Mucosa of stomach (tissue), 1 donor: ENCODE data around the gene AKT2.

Experiments
- H3K27me3 ChIP-seq: one replicate; pipeline ENCODE4 v1.7.0; 2013; ENCODE audit warnings: mild to moderate bottlenecking, low read length; ENCODE audit not compliant: control insufficient read depth, insufficient read depth
- H3K36me3 ChIP-seq: one replicate; pipeline ENCODE4 v1.7.0; 2013; ENCODE audit warnings: low read length; ENCODE audit not compliant: control insufficient read depth, insufficient read depth
- H3K4me1 ChIP-seq: one replicate; pipeline ENCODE4 v1.7.0; 2013; ENCODE audit warnings: mild to moderate bottlenecking, low read length; ENCODE audit not compliant: control insufficient read depth, insufficient read depth
- H3K4me3 ChIP-seq: one replicate; pipeline ENCODE4 v1.7.0; 2013; ENCODE audit warnings: low read length
- H3K9ac ChIP-seq: one replicate; pipeline ENCODE4 v1.7.0; 2013; ENCODE audit warnings: mild to moderate bottlenecking, low read length, moderate library complexity
- H3K9me3 ChIP-seq: one replicate; pipeline ENCODE4 v1.7.0; 2013; ENCODE audit warnings: mild to moderate bottlenecking, low read length, moderate library complexity; ENCODE audit not compliant: control insufficient read depth
- donor health status: Pancreatic carcinoma.

Gene AKT2

DNA sequence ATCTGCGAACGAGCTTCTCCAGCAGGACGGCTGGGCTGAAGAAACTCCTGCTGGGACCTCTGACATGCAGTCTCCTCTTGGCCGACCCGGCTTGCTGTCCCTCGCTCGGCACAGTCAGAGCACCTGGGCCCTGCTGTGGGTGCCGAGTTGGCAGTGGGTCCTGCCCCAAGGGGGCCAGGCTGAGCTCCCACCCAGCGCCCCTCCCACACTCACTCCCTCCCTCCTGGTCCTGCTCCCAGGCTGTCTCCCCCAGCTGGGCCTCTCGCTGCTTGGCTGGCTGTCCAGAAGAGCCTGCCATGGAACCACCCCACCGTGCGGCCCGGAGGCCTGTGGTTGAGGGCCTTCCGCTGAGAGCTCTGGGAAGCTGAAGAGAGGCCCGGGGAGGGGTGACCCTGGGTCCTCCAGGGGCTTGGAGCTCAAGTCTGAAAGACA is 6.0 kb downstream of the AKT2 start:
- Histone ChIP-seq H3K9ac (peak overlapping the region; percentile 41), H3K36me3 (no peaks in the 10 kb centered on the region), H3K4me1 (peaks cover 52% of the 10 kb centered on the region), H3K27me3 (no peaks in the 10 kb centered on the region), H3K9me3 (no peaks in the 10 kb centered on the region), H3K4me3 (no peak overlapping the region)

GRCh38 chr19:40278361-40279035 is 6.6 kb downstream of the AKT2 start:
- Histone ChIP-seq H3K27me3 (no peaks in the 10 kb centered on the region), H3K9ac (no peak overlapping the region), H3K4me3 (no peak overlapping the region), H3K9me3 (no peaks in the 10 kb centered on the region), H3K36me3 (no peaks in the 10 kb centered on the region), H3K4me1 (peaks cover 45% of the 10 kb centered on the region)

- no peaks in the 10 kb centered on the region for H3K36me3 ChIP-seq
- no peak overlapping the region for H3K9ac ChIP-seq
- H3K4me1 ChIP-seq: peaks cover 41% of the 10 kb centered on the region
- no peaks in the 10 kb centered on the region for H3K9me3 ChIP-seq
- no peak overlapping the region for H3K4me3 ChIP-seq
- no peaks in the 10 kb centered on the region for H3K27me3 ChIP-seq
Observed at GRCh38 chr19:40277356-40278059, 7.6 kb downstream of the AKT2 start.

DNA sequence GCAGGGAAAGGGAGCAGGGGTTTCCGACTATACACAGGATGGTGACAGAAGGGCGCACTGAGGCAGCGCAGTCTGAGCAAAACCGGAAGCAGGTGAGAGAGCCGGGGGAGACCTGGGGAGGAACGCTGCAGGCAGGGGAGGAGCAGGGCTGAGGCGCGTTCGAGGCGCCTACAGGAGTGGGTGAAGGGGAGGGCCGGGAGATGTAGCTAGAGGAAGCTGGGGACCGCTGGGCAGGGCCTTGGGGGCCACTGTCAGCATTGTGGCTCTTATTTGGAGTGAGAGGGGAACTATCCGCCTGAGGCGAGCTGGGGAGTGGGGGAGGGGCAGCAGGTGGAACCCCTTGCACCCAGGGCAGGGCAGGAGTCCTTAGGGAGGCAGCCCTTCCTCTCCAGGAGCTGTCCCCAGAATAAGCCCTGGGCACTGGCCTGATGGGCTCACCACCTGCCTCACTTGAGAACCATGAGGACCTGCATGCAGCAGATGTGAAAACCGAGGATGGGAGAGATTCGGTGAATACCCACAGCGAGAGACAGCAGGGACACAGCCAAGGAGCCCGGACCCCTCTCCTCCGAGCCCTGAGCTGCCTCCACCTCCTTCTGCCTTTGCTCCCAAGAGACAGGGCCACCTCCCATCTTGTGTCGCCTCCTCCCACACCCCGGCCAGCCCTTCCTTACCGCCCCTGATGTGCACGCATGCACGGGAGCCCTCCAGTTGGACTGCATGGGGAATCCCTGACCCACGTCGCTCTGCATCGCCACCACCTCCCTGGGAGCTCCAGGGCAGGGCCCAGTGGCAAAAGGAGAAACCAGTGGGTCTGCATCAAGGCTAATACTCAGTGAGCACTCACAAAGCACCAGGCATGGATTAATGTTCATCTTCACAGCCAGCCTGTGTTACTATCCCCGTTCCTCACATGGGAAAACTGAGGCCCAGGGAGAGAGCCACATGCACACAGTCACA is 10.3 kb downstream of the AKT2 start:
- H3K9me3 ChIP-seq: no peaks in the 10 kb centered on the region

GRCh38 chr19:40273469-40274360 is 11.4 kb downstream of the AKT2 start:
- H3K27me3 ChIP-seq: no peaks in the 10 kb centered on the region
- H3K9ac ChIP-seq: no peak overlapping the region
- no peaks in the 10 kb centered on the region for H3K9me3 ChIP-seq
- H3K4me1 ChIP-seq: peaks cover 14% of the 10 kb centered on the region
- no peak overlapping the region for H3K4me3 ChIP-seq
- no peaks in the 10 kb centered on the region for H3K36me3 ChIP-seq

More for the DNA sequence above, 10.3 kb downstream of the AKT2 start:
- Histone ChIP-seq H3K9ac (no peak overlapping the region), H3K36me3 (no peaks in the 10 kb centered on the region), H3K27me3 (no peaks in the 10 kb centered on the region), H3K4me1 (peaks cover 26% of the 10 kb centered on the region), H3K4me3 (no peak overlapping the region)

DNA sequence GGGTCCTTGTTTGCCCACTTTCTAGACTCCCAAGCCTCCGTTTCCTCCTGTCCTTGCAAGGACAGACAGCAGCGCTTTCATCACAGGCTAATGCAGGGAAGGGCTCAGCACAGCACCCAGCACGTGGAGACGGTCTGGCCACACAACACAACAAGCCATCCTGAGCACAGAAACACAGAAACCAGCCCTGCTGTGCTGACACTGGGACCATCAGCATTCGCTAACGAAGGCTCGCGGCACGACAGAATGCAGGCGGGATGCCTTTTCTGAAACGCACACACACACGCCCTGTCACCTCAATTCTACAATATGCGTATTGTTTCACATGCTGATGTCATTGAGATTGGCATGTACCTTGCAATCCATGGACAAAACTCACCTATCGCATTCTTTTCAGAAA is 12.9 kb downstream of the AKT2 start:
- H3K9ac ChIP-seq: no peak overlapping the region
- H3K4me1 ChIP-seq: no peaks in the 10 kb centered on the region
- H3K36me3 ChIP-seq: no peaks in the 10 kb centered on the region
- H3K4me3 ChIP-seq: no peak overlapping the region
- no peaks in the 10 kb centered on the region for H3K9me3 ChIP-seq
- H3K27me3 ChIP-seq: no peaks in the 10 kb centered on the region

- H3K4me1 ChIP-seq: no peaks in the 10 kb centered on the region
Observed at GRCh38 chr19:40271706-40272105, 13.4 kb downstream of the AKT2 start.

GRCh38 chr19:40270362-40271089 is 14.6 kb downstream of the AKT2 start:
- Histone ChIP-seq H3K27me3 (no peaks in the 10 kb centered on the region), H3K4me1 (no peaks in the 10 kb centered on the region), H3K4me3 (no peak overlapping the region), H3K36me3 (no peaks in the 10 kb centered on the region), H3K9me3 (no peaks in the 10 kb centered on the region), H3K9ac (no peak overlapping the region)

More at GRCh38 chr19:40271706-40272105, 13.4 kb downstream of the AKT2 start:
- Histone ChIP-seq H3K9ac (no peak overlapping the region), H3K9me3 (no peaks in the 10 kb centered on the region), H3K4me3 (no peak overlapping the region), H3K36me3 (no peaks in the 10 kb centered on the region), H3K27me3 (no peaks in the 10 kb centered on the region)

DNA sequence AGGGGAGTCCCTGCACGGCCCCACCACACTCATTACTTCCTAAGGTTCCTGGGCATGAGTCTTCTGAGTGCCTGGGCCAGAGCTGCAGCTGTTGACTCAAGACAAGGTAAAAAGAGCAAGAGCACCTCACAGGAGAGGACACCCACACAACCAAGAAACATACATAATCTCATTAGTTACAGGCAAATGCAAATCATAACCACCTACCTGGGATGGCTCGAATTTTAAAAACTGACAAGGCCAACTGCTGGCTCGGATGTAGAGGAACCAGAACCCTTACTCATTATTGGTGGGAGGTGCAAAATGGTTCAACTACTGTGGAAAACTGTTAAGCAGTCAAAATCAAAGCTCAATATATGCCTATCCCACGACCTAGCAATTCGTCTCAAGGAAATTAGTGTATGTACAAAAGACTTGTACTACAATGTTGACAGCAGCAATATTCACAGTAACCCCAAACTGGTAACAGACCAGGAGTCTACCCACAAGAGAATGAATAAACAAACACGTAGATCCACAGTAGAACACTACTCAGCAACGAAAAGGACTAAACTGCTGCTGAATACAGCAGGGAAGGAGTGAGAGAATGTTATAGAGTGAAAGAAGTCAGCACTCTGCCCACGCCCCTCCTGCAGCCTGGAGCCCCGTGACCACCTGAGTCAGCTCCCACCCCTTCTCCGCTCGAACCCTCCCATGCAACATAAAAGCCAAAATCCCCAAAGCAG is 15.8 kb downstream of the AKT2 start:
- no peaks in the 10 kb centered on the region for H3K36me3 ChIP-seq
- no peaks in the 10 kb centered on the region for H3K4me1 ChIP-seq
- no peak overlapping the region for H3K4me3 ChIP-seq
- no peak overlapping the region for H3K9ac ChIP-seq
- H3K9me3 ChIP-seq: no peaks in the 10 kb centered on the region
- H3K27me3 ChIP-seq: no peaks in the 10 kb centered on the region

DNA sequence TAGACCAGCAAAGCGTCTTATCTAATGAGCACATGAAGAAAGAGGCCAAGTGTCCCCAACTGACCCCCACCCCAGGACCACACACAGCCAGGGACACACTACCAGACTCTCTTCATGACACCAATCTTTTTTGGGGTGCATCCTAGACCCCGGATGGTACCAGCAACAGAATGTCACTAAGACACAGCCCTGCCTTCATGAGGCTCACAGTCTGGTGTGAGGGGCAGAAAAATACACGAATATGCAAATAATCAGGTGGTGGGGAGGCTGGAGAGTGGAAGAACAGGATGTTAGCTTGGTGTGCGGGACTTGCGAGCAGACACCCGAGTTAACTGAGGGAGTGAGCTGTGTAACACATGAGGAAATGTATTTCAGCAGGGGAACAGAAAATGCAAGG is 17.5 kb downstream of the AKT2 start:
- Histone ChIP-seq H3K36me3 (peaks cover under 1% of the 10 kb centered on the region), H3K4me3 (no peak overlapping the region), H3K9ac (no peak overlapping the region), H3K27me3 (no peaks in the 10 kb centered on the region), H3K4me1 (no peaks in the 10 kb centered on the region), H3K9me3 (no peaks in the 10 kb centered on the region)
